ENCODE results near the gene UGT1A4.

The UGT1A4 gene

GRCh38 chr2:233810385-233810784 lies 91.8 kb downstream of the UGT1A4 start:
- Histone ChIP-seq H3K79me2 (ENCODE audit: insufficient read depth, low read length) (no peaks in the 10 kb centered on the region), H4K20me1 (ENCODE audit: insufficient read depth, low read length, poor library complexity, severe bottlenecking) (no peaks in the 10 kb centered on the region)
- TF ChIP-seq CTCF (conservative IDR thresholded peaks at IDR 0.05; ENCODE audit: low read length) (no peak), EZH2phosphoT487 (IDR thresholded peaks at IDR 0.05; ENCODE audit: borderline replicate concordance) (no peak)

GRCh38 chr2:233811087-233811486 lies 92.6 kb downstream of the UGT1A4 start:
- TF ChIP-seq CTCF (conservative IDR thresholded peaks at IDR 0.05; ENCODE audit: low read length) (no peak), EZH2phosphoT487 (IDR thresholded peaks at IDR 0.05; ENCODE audit: borderline replicate concordance) (no peak)
- no peaks in the 10 kb centered on the region for H3K9me3 ChIP-seq (ENCODE audit: insufficient read depth, low read depth, low read length)
- H3K4me1 ChIP-seq (ENCODE audit: insufficient read depth, low read length, poor library complexity, severe bottlenecking): no peaks in the 10 kb centered on the region
- H4K20me1 ChIP-seq (ENCODE audit: insufficient read depth, low read length, poor library complexity, severe bottlenecking): no peaks in the 10 kb centered on the region
- H3K9ac ChIP-seq (ENCODE audit: low read depth, low read length, poor library complexity, severe bottlenecking): no peak overlapping the region
- H3K4me2 ChIP-seq (ENCODE audit: low read depth, low read length, poor library complexity, severe bottlenecking): no peak overlapping the region
- H3F3A ChIP-seq (ENCODE audit: low read depth): no peaks in the 10 kb centered on the region
- no peaks in the 10 kb centered on the region for H3K79me2 ChIP-seq (ENCODE audit: insufficient read depth, low read length)
- no peak overlapping the region for H3K4me3 ChIP-seq (ENCODE audit: low read length, poor library complexity, severe bottlenecking)
- H3K9me2 ChIP-seq (replicated peaks; ENCODE audit: low read depth, low read length): no peaks in the 10 kb centered on the region
- H3K27me3 ChIP-seq (ENCODE audit: insufficient read depth, low read length, poor library complexity, severe bottlenecking): no peaks in the 10 kb centered on the region
- no peaks in the 10 kb centered on the region for H3K36me3 ChIP-seq (ENCODE audit: insufficient read depth, low read length)
- H2AFZ ChIP-seq (ENCODE audit: low read length): no peak overlapping the region

More at GRCh38 chr2:233810385-233810784, 91.8 kb downstream of the UGT1A4 start:
- Histone ChIP-seq H3K4me2 (ENCODE audit: low read depth, low read length, poor library complexity, severe bottlenecking) (no peak overlapping the region), H3K27me3 (ENCODE audit: insufficient read depth, low read length, poor library complexity, severe bottlenecking) (no peaks in the 10 kb centered on the region), H3K4me3 (ENCODE audit: low read length, poor library complexity, severe bottlenecking) (no peak overlapping the region), H3K9ac (ENCODE audit: low read depth, low read length, poor library complexity, severe bottlenecking) (no peak overlapping the region), H3K9me2 (replicated peaks; ENCODE audit: low read depth, low read length) (no peaks in the 10 kb centered on the region), H3K9me3 (ENCODE audit: insufficient read depth, low read depth, low read length) (no peaks in the 10 kb centered on the region), H3K36me3 (ENCODE audit: insufficient read depth, low read length) (no peaks in the 10 kb centered on the region), H3K4me1 (ENCODE audit: insufficient read depth, low read length, poor library complexity, severe bottlenecking) (no peaks in the 10 kb centered on the region), H3F3A (ENCODE audit: low read depth) (no peaks in the 10 kb centered on the region), H2AFZ (ENCODE audit: low read length) (no peak overlapping the region)

GRCh38 chr2:233811732-233812131 lies 93.2 kb downstream of the UGT1A4 start:
- Histone ChIP-seq H3K9me3 (ENCODE audit: insufficient read depth, low read depth, low read length) (no peaks in the 10 kb centered on the region), H3K79me2 (ENCODE audit: insufficient read depth, low read length) (no peaks in the 10 kb centered on the region), H3K9ac (ENCODE audit: low read depth, low read length, poor library complexity, severe bottlenecking) (no peak overlapping the region), H3K36me3 (ENCODE audit: insufficient read depth, low read length) (no peaks in the 10 kb centered on the region), H4K20me1 (ENCODE audit: insufficient read depth, low read length, poor library complexity, severe bottlenecking) (no peaks in the 10 kb centered on the region), H3K4me1 (ENCODE audit: insufficient read depth, low read length, poor library complexity, severe bottlenecking) (no peaks in the 10 kb centered on the region), H3K4me3 (ENCODE audit: low read length, poor library complexity, severe bottlenecking) (no peak overlapping the region), H3K9me2 (replicated peaks; ENCODE audit: low read depth, low read length) (no peaks in the 10 kb centered on the region), H3K4me2 (ENCODE audit: low read depth, low read length, poor library complexity, severe bottlenecking) (no peak overlapping the region), H3F3A (ENCODE audit: low read depth) (no peaks in the 10 kb centered on the region), H3K27me3 (ENCODE audit: insufficient read depth, low read length, poor library complexity, severe bottlenecking) (no peaks in the 10 kb centered on the region), H2AFZ (ENCODE audit: low read length) (no peak overlapping the region)
- no peak for TF ChIP-seq EZH2phosphoT487 (IDR thresholded peaks at IDR 0.05; ENCODE audit: borderline replicate concordance)

Data from Loucy (cell line).